ENCODE data around the gene FNDC3A.

GRCh38 chr13:49225223-49226042, 249.7 kb downstream of the FNDC3A start:
- TF ChIP-seq CTCF (IDR thresholded peaks at IDR 0.05) (no peak), POLR2A (IDR thresholded peaks at IDR 0.05; ENCODE audit: low read depth) (no peak), EP300 (IDR thresholded peaks at IDR 0.05) (no peak)

All from esophagus muscularis mucosa (tissue), 4 donors.